Anterior cingulate cortex (tissue), 58 donors: ENCODE measurements around the gene METRNL.

Experiments
- DNase-seq, 58 donors: peaks; one replicate each; lab custom pipeline; 2025; lab: John Stamatoyannopoulos, UW

The METRNL gene

GRCh38 chr17:83077411-83077810 lies 2.0 kb upstream of the METRNL start:
- no peak for DNase-seq

DNA sequence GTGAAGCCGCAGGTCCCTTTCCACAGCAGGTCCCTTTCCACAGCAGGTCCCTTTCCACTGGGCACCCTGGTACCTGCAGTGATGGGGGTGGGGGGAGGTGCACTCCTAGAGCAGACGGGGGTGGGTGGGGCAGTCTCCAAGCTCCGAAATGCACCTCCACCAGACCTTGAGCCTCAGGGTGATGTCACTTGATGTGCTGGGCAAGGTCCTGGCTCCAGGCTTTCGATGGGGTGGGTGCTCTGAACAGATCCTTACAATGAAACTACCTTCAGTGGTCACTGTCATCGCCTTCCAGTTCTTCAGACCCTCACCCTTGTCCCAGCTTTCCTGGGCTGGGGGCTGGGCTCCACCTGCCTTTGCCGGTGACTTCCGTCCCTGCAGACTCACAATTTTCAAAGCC lies 1.5 kb upstream of the METRNL start:
- no peak for DNase-seq

DNA sequence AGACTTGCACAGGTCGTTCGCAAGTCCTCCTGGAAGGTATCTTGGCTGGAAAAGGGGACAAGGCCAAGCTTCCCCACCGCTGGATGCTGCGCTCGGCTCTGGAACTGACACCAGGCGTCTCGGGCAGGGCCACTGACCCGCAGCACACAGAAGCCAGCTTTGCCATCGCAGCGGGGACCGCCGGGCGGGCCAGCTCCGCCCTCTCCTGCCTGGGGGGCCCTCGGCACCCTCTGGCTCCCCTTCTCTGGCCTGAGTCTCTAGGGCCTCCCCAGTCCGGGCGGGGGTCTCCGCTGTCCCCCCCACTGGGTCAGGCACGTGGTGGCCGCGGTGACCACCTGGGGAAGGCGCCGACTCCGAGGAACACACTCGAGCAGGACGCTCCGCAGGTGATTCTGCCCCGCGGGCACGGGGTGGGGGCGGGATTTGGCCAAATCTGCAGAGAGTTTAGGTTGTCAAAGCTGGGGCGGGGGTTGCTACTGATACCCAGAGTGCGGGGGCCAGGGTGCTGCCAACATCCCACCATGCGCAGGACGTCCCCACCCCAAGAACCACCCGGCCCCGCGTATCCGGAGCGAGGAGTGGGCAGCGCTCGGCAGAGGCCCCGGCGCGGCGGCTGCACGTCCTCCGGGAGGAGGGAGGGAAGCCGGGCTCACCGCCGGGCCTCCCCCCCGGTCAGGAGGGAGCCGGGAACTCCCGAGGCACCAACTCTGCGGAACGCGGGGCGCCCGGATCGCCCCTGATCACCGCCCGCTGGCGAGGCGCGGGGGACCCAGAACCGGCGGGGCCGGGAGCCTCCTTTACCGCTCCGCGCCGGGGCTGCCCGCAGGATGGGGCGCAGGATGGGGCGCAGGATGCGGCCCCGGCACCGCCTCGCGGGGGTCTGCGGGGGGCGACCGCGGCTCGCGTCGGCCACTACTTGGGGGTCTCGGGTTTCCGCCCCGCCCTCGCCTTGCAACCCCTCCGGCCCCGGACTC lies 744 bp upstream of the METRNL start:
- peak in 2 of 58 donors; percentile 24 to 46 for DNase-seq

DNA sequence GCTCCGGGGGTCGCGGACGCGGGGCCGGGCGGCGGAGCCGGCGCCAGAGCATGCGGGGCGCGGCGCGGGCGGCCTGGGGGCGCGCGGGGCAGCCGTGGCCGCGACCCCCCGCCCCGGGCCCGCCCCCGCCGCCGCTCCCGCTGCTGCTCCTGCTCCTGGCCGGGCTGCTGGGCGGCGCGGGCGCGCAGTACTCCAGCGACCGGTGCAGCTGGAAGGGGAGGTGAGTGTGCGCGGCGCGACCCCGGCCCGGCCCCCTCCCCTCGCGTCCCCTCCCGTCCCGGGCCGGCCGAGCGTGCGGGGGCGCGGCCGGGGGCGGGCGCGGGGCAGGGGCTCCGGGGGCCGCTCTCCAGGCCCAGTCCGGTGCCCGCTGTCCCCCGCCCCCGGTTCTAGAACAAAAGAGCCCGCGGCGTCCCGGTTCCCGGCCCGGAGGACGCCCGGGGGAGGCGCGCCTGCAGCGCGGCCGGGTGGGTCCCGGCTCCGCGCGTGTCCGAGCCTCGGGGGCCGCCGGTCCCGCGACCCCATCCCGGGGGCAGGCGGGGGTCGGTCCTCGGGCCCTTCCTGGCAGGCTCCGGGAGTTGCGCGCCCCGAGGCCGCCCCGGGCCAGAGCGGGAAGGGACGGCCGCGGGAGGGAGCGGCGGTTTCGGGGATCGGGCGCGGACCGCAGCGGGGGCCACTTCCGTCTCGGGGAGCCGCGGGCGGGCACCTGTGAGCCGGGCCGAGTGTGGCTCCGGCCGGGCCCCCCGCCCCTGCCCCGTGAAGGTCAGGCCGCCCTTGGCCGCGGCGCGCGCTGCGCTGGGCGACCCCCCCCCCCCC lies 563 bp downstream of the METRNL start:
- no peak for DNase-seq

DNA sequence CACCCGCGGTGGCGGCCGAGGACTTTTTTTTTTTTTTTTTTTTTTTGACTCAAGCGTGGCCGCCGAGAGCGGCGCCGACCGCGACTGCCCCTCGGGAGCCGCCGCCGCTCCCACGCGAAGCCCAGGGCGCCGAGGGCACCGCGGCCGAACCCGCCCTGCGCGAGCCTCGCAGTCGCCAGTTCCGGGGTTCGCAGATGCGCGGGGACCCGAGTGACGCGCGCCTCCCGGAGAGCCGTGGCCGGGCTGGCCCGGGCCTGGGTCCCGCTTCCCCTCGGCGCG lies 1.1 kb downstream of the METRNL start:
- no peak for DNase-seq

DNA sequence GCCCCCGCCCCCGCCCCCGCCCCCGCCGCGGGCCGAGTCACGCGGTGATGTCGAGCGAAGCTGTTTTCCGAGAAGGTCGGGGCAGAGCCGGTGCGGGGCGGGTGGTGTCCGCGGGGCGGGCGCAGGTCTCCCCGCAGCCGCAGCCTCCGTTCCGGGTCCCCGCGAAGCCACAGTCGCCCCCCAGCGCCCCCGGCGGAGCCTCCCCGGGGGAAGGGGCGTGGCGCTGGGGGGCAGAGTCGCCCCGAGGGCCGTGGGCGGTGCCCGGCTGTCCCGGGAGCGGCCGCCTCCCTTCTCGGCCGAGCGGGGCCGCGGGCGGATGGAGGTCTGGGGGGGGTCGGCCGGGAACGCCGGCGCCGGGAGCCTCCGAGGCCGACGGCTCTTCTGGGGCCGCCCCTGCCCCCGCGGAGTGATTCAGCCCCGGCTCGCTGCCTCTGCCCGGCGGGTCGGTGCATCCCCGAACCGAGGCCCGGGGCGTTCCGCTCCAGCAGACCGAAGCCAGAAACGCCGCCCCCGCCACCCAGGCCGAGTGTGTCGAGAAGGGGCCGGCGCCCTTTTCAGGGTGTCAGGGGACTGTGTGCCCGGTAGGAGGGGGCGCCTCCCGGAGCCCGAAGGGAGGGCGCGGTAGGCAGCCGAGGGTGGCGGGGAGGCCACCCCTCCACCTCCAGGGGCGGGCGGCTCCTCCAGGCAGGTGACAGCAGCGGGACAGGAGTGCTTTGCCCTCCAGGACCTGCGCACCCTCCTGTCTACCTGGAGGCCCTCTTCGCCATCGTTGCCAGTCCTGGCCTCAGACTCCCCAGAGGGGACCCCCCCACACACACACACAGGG lies 1.7 kb downstream of the METRNL start:
- DNase-seq, result peak in 5 of 58 donors; percentile 14 to 46 (median 29)

- peak in 1 of 58 donors; percentile 23 for DNase-seq
Observed at GRCh38 chr17:83081684-83082201, 2.3 kb downstream of the METRNL start.

DNA sequence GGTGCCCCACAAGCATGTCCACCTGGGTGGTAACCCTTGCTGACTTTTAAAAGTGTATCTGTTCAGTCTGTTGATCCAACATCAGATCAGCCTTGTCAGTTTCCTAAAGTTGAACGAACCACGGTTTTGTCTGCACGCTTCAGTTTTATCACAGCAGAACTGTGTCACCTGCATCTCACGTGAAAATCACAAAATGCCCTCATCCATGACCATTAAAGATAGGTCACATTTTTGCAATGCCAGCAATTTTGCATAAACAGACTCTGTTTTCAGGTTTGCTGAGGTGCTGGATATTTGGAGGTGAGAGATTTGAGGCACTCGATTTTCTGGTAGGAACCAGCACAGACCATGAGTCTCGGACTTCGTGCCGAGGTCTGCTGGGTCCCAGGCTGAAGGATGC lies 3.0 kb downstream of the METRNL start:
- no peak for DNase-seq

- no peak for DNase-seq
Observed at GRCh38 chr17:83082909-83083367, 3.5 kb downstream of the METRNL start.

DNA sequence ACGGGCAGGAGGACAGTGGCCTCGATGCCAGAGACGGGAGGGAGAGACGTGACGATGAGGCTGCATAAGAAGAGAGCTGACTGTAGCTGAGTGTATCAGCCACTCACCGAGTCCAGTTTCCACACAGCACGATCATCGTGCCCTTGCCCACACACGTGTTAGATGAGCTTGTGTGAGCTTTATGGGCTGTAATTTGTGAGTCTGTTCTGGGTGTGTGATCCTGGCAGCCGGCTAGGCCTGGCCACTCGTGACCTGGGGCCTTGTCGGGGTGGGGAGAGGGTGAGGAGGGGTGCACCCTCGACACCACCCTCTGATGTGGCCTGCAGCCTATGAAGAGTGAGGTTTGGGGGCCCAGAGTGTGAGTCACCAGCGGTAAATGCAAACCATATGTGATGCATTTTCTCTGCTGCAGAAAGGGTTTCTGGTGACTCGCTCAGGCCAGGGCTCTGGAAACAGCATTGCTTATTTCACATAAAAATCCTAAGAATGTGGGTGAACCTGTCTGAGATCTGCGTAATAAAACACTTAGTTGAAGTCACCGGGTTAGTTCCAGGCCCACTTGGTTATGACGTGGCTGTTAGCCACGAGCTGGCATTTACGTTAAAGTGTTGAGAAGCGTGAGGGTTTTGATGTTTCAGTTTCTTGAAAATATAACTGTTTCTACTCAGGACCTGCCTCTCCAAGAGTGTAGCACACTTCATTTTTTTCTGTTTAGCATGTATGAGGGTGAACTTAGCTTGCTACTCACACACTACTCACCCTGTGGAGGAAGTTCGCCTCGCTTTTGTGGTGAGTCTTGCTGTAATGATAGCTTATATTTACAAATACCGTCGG lies 4.2 kb downstream of the METRNL start:
- DNase-seq, result no peak

- no peak for DNase-seq
Observed at GRCh38 chr17:83084214-83084613, 4.8 kb downstream of the METRNL start.

GRCh38 chr17:83084621-83085056 lies 5.2 kb downstream of the METRNL start:
- DNase-seq, result no peak

GRCh38 chr17:83085103-83085502 lies 5.7 kb downstream of the METRNL start:
- DNase-seq, result no peak

- no peak for DNase-seq
Observed at GRCh38 chr17:83085526-83086198, 6.3 kb downstream of the METRNL start.

DNA sequence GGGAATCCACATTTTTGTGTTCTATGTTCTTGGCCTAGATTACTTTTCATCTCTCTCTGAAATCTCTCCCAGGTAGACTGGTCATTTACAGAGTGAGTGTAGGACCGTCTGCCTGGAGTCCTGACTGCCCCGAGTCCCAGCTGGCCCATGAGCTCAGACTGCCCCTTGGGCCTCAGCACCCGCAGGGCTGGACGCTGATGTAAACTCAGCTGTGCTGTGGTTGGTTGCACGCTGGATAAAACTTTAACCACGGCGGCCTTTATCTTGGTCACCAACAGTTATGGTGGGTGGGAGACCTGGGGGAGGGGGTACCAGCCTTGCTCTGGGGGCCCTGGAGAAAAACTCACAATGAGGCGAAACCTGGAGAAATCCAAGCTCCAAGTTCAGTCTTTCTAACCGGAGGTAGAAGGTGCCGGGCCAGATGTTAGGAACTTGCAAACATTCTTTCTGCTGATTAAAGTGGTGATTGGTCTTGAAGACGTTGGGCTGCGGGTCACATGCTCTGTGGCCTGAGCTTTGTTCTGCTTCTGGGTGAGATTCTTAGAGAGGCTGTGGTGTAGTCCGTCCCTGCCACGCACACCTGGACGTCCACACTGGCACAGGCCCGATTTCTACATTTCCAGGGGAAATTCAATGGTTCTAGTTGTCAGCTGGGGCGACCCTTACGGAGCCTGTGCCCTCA lies 6.9 kb downstream of the METRNL start:
- DNase-seq, result no peak

GRCh38 chr17:83086907-83087787 lies 7.7 kb downstream of the METRNL start:
- no peak for DNase-seq

- no peak for DNase-seq
Observed at GRCh38 chr17:83087788-83088360, 8.5 kb downstream of the METRNL start.
